Activated naive CD4-positive, alpha-beta T cell treated with anti-CD3 and anti-CD28 coated beads for 36 hours (primary cell): ENCODE results near the gene VWA3A. TPM values are rescaled to one million over a fixed set of nuclear protein-coding genes. Genes with fewer than 3 reads are reported as not detected.

Source experiments
- CTCF ChIA-PET: fragments of 350-600 bp; sonication (Branson Sonifier 250); formaldehyde crosslinking; loops from one replicate; lab custom pipeline; 2021; ENCODE audit warnings: antibody characterized with exemption; lab: Charles Lee
- DNase-seq: peaks from one replicate; pipeline ENCODE4 v3.0.0-alpha.2; 2020
- H3K27ac Mint-ChIP-seq: one replicate; pipeline ENCODE4 v1.8.0; 2021; ENCODE audit warnings: mild to moderate bottlenecking, mixed read lengths
- H3K27me3 Mint-ChIP-seq: one replicate; pipeline ENCODE4 v1.8.0; 2021; ENCODE audit warnings: low read depth, mixed read lengths
- H3K36me3 Mint-ChIP-seq: one replicate; pipeline ENCODE4 v1.8.0; 2021; ENCODE audit warnings: low read depth, mixed read lengths
- H3K4me1 Mint-ChIP-seq: one replicate; pipeline ENCODE4 v1.8.0; 2021; ENCODE audit warnings: low read depth, mixed read lengths
- H3K4me3 Mint-ChIP-seq: one replicate; pipeline ENCODE4 v1.8.0; 2021; ENCODE audit warnings: mild to moderate bottlenecking, moderate library complexity, mixed read lengths
- H3K9me3 Mint-ChIP-seq: one replicate; pipeline ENCODE4 v1.8.0; 2021; ENCODE audit warnings: mixed read lengths
- intact Hi-C: fragments of 100-400 bp; cut with micrococcal nuclease; formaldehyde crosslinking; loops from one replicate; pipeline ENCODE4 v1.15.1; 2023
- total RNA-seq, 2 experiments: library from RNA; stranded (reverse); gene quantifications; one replicate each; pipeline ENCODE4 v1.2.3, GENCODE V29; 2021

The VWA3A gene
- total RNA-seq, 2 experiments from 2014 or later = not detected

- no peaks in the 10 kb centered on the region for H3K27me3 Mint-ChIP-seq
- no peaks in the 10 kb centered on the region for H3K9me3 Mint-ChIP-seq
- H3K27ac Mint-ChIP-seq = peak overlapping the region; percentile 98
- intact Hi-C loops = loop anchor here (2.0 to 10.0 kb wide), 9 partner anchors 91 to 1447 kb away; partner anchors contain the start of genes DCUN1D3, LYRM1, METTL9 and THUMPD1
- H3K36me3 Mint-ChIP-seq = no peaks in the 10 kb centered on the region
- CTCF ChIA-PET = interaction anchor here (0.6 to 4.9 kb wide), 19 partner anchors 14 to 534 kb away, joined by 3 to 60 read pairs (median 6); partner anchors contain the start of genes EEF2K, MOSMO, PDZD9 and POLR3E
- H3K4me3 Mint-ChIP-seq = peak overlapping the region; percentile 83
- peak; percentile 46 for DNase-seq
- peaks cover 48% of the 10 kb centered on the region for H3K4me1 Mint-ChIP-seq
Observed at GRCh38 chr16:22189473-22190080, 97.2 kb downstream of the VWA3A start.

- Mint-ChIP-seq H3K9me3 (no peaks in the 10 kb centered on the region), H3K36me3 (no peaks in the 10 kb centered on the region), H3K27me3 (no peaks in the 10 kb centered on the region), H3K4me1 (peaks cover 54% of the 10 kb centered on the region), H3K27ac (peak overlapping the region; percentile 98), H3K4me3 (peak overlapping the region; percentile 83)
- DNase-seq = peak; percentile 100
- CTCF ChIA-PET = interaction anchor here (0.6 to 4.9 kb wide), 8 partner anchors 16 to 535 kb away, joined by 3 to 60 read pairs (median 16); partner anchors contain the start of genes EEF2K, MOSMO, PDZD9 and UQCRC2
- intact Hi-C loops = loop anchor here (5.0 to 10.0 kb wide), 8 partner anchors 162 to 1448 kb away; partner anchors contain the start of genes DCUN1D3, LYRM1, METTL9 and THUMPD1
Observed at GRCh38 chr16:22190081-22190775, 97.9 kb downstream of the VWA3A start.

GRCh38 chr16:22190776-22191531 lies 98.6 kb downstream of the VWA3A start:
- H3K27me3 Mint-ChIP-seq = no peaks in the 10 kb centered on the region
- CTCF ChIA-PET = interaction anchor here (0.6 to 2.3 kb wide), 4 partner anchors 16 to 113 kb away, joined by 4 to 7 read pairs (median 5); partner anchors contain the start of gene EEF2K
- peaks cover 60% of the 10 kb centered on the region for H3K4me1 Mint-ChIP-seq
- peak overlapping the region; percentile 98 for H3K27ac Mint-ChIP-seq
- H3K9me3 Mint-ChIP-seq = no peaks in the 10 kb centered on the region
- DNase-seq = peak; percentile 99
- peak overlapping the region; percentile 83 for H3K4me3 Mint-ChIP-seq
- intact Hi-C loops = loop anchor here (1.0 to 10.0 kb wide), 9 partner anchors 106 to 1449 kb away; partner anchors contain the start of genes DCUN1D3, LYRM1, METTL9 and POLR3E
- H3K36me3 Mint-ChIP-seq = no peaks in the 10 kb centered on the region

GRCh38 chr16:22191532-22192260 lies 99.4 kb downstream of the VWA3A start:
- no peaks in the 10 kb centered on the region for H3K9me3 Mint-ChIP-seq
- peak; percentile 54 for DNase-seq
- CTCF ChIA-PET = interaction anchor here (0.6 to 2.3 kb wide), 5 partner anchors 15 to 114 kb away, joined by 3 to 7 read pairs (median 4); partner anchors contain the start of gene EEF2K
- H3K27me3 Mint-ChIP-seq = no peaks in the 10 kb centered on the region
- peak overlapping the region; percentile 83 for H3K4me3 Mint-ChIP-seq
- intact Hi-C loops = loop anchor here (1.0 to 10.0 kb wide), 10 partner anchors 106 to 1449 kb away; partner anchors contain the start of genes CDR2, DCUN1D3, LYRM1 and METTL9
- peak overlapping the region; percentile 98 for H3K27ac Mint-ChIP-seq
- H3K4me1 Mint-ChIP-seq = peaks cover 61% of the 10 kb centered on the region
- H3K36me3 Mint-ChIP-seq = no peaks in the 10 kb centered on the region

- CTCF ChIA-PET = interaction anchor here (1.4 to 2.3 kb wide), 4 partner anchors 14 to 115 kb away, joined by 3 to 7 read pairs (median 5); partner anchors contain the start of gene EEF2K
- peak overlapping the region; percentile 83 for H3K4me3 Mint-ChIP-seq
- H3K36me3 Mint-ChIP-seq = no peaks in the 10 kb centered on the region
- H3K9me3 Mint-ChIP-seq = no peaks in the 10 kb centered on the region
- peak overlapping the region; percentile 98 for H3K27ac Mint-ChIP-seq
- peak; percentile 92 for DNase-seq
- intact Hi-C loops = loop anchor here (1.0 to 10.0 kb wide), 9 partner anchors 160 to 1450 kb away; partner anchors contain the start of genes CDR2, DCUN1D3, LYRM1 and METTL9
- H3K4me1 Mint-ChIP-seq = peaks cover 58% of the 10 kb centered on the region
- H3K27me3 Mint-ChIP-seq = no peaks in the 10 kb centered on the region
Observed at GRCh38 chr16:22192261-22193062, 100.1 kb downstream of the VWA3A start.

- no peaks in the 10 kb centered on the region for H3K9me3 Mint-ChIP-seq
- H3K27ac Mint-ChIP-seq = peak overlapping the region; percentile 98
- CTCF ChIA-PET = interaction anchor here (1.4 to 2.3 kb wide), 3 partner anchors 14 to 115 kb away, joined by 3 to 7 read pairs (median 6); partner anchors contain the start of gene EEF2K
- no peak overlapping the region for H3K4me3 Mint-ChIP-seq
- intact Hi-C loops = loop anchor here (5.0 to 10.0 kb wide), 8 partner anchors 159 to 1451 kb away; partner anchors contain the start of genes DCUN1D3, LYRM1, METTL9 and THUMPD1
- H3K27me3 Mint-ChIP-seq = no peaks in the 10 kb centered on the region
- H3K36me3 Mint-ChIP-seq = no peaks in the 10 kb centered on the region
- peaks cover 55% of the 10 kb centered on the region for H3K4me1 Mint-ChIP-seq
- peak; percentile 21 for DNase-seq
Observed at GRCh38 chr16:22193063-22193411, 100.7 kb downstream of the VWA3A start.

- Mint-ChIP-seq H3K4me3 (peak overlapping the region; percentile 80), H3K36me3 (no peaks in the 10 kb centered on the region), H3K4me1 (peaks cover 40% of the 10 kb centered on the region), H3K27ac (peak overlapping the region; percentile 88), H3K27me3 (no peaks in the 10 kb centered on the region), H3K9me3 (no peaks in the 10 kb centered on the region)
- intact Hi-C loops = loop anchor here (1.0 to 10.0 kb wide), 11 partner anchors 11 to 1453 kb away; partner anchors contain the start of genes DCUN1D3, EEF2K, LYRM1 and METTL9
- CTCF ChIA-PET = interaction anchor here (0.7 to 2.2 kb wide), 5 partner anchors 9 to 117 kb away, joined by 3 to 16 read pairs (median 5); partner anchors contain the start of gene POLR3E
- peak; percentile 67 for DNase-seq
Observed at GRCh38 chr16:22194707-22195444, 102.5 kb downstream of the VWA3A start.

GRCh38 chr16:22195445-22195694 lies 103.0 kb downstream of the VWA3A start:
- CTCF ChIA-PET = interaction anchor here (0.7 to 2.2 kb wide), 4 partner anchors 9 to 117 kb away, joined by 3 to 16 read pairs (median 6); partner anchors contain the start of gene POLR3E
- Mint-ChIP-seq H3K36me3 (no peaks in the 10 kb centered on the region), H3K4me1 (peaks cover 40% of the 10 kb centered on the region), H3K9me3 (no peaks in the 10 kb centered on the region), H3K27me3 (no peaks in the 10 kb centered on the region), H3K27ac (peak overlapping the region; percentile 88), H3K4me3 (peak overlapping the region; percentile 80)
- intact Hi-C loops = loop anchor here (1.0 to 10.0 kb wide), 5 partner anchors 11 to 1321 kb away; partner anchors contain the start of genes DCUN1D3, EEF2K, LYRM1 and POLR3E
- no peak for DNase-seq

GRCh38 chr16:22195695-22196558 lies 103.6 kb downstream of the VWA3A start:
- intact Hi-C loops = loop anchor here (1.0 to 10.0 kb wide), 5 partner anchors 10 to 1321 kb away; partner anchors contain the start of genes DCUN1D3, EEF2K, LYRM1 and POLR3E
- Mint-ChIP-seq H3K4me1 (peaks cover 40% of the 10 kb centered on the region), H3K27me3 (no peaks in the 10 kb centered on the region), H3K27ac (peak overlapping the region; percentile 88), H3K9me3 (no peaks in the 10 kb centered on the region), H3K4me3 (peak overlapping the region; percentile 80), H3K36me3 (no peaks in the 10 kb centered on the region)
- DNase-seq = peak; percentile 93
- CTCF ChIA-PET = interaction anchor here (0.6 to 2.9 kb wide), 9 partner anchors 8 to 1085 kb away, joined by 3 to 20 read pairs (median 5); partner anchors contain the start of genes EEF2K, POLR3E and UQCRC2
